SHP77 treated with DMSO at 0.1 percent for 48 hours (cell line): ENCODE measurements around the gene DNASE1L1.
A peak's percentile ranks its signal among the peaks of the same experiment; 100 is the strongest.

Source experiments
- DNase-seq: peaks from one replicate; lab custom pipeline; 2025; lab: John Stamatoyannopoulos, UW

Gene DNASE1L1

DNA sequence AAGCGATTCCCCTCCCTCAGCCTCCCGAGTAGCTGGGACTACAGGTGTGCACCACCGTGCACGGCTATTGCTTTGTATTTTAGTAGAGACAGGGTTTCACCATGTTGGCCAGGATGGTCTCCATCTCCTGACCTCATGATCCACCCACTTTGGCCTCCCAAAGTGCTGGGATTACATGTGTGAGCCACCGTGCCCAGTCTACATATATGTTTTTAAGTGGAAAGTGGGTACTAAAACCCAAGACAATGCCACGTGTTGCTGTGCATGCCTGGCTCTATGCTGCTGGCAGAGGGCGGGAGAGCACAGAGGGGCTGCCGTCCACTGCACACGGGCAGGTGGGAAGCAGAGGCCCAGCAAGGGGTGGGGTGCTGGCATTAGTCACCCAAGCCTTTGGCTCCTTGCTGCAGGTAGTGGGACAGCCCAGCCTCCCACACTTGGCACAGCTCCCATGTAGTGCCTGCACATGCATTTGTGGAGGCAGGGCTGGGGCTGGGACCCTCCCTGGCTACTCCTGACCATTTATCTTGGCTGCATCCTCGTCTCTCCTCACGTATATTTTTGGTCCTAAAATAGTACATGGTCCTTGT, 26.5 kb downstream of the DNASE1L1 start:
- DNase-seq, result no peak

DNA sequence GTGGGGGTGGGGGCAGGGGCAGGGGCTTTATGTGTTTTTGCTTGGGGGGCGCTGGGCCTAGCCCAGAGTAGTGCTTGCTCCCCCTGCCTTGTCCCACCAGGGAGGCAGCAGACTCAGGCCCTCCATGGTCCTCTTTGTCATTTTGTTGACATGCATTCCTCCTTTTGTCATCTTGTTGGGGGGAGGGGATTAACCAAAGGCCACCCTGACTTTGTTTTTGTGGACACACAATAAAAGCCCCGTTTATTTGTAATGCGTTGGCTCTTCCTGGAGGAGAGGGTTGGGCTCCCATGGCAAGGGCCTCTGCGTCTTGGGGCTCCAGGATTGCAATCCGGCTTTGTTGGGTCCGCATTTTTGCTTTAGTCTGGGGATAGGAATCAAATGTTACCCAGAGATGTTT, 27.8 kb downstream of the DNASE1L1 start:
- DNase-seq, result no peak

DNA sequence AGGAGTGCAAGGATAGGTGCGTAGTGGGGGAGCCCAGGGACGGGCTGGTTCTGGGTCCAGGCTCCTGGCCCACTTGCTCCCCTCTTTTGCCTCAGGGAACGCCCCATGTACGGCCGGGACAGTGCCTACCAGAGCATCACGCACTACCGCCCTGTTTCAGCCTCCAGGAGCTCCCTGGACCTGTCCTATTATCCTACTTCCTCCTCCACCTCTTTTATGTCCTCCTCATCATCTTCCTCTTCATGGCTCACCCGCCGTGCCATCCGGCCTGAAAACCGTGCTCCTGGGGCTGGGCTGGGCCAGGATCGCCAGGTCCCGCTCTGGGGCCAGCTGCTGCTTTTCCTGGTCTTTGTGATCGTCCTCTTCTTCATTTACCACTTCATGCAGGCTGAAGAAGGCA, 28.3 kb downstream of the DNASE1L1 start:
- no peak for DNase-seq

DNA sequence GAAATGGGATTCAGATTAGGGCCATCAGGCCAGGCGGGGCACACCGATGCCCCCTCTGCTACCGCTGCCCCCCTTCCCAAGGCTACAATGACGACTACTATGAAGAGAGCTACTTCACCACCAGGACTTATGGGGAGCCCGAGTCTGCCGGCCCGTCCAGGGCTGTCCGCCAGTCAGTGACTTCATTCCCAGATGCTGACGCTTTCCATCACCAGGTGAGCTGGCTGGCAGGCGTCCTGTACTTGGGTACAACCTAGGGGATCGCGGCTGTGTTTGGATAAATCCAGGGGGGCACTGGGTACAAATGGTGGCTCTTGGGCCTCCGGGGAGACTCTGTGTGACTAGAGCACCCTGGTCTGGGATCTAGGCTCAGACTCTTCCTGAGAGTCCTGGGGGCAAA, 28.9 kb downstream of the DNASE1L1 start:
- DNase-seq, result no peak

DNA sequence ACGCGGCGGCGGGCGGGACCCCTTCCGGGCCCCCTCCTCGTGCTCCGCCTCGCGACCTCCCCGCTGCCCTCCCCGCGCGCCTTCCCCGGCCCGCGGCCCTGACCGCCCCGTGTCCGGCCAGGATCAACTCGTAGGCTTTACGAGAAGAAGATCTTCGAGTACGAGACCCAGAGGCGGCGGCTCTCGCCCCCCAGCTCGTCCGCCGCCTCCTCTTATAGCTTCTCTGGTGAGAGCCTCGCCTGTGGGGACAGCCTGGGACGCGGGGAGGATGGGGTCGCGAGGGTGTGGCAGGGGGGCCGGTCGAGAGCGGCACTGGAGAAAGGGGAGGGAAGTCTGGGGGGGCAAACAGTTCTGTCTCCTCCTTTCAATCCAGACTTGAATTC, 29.5 kb downstream of the DNASE1L1 start:
- no peak for DNase-seq

DNA sequence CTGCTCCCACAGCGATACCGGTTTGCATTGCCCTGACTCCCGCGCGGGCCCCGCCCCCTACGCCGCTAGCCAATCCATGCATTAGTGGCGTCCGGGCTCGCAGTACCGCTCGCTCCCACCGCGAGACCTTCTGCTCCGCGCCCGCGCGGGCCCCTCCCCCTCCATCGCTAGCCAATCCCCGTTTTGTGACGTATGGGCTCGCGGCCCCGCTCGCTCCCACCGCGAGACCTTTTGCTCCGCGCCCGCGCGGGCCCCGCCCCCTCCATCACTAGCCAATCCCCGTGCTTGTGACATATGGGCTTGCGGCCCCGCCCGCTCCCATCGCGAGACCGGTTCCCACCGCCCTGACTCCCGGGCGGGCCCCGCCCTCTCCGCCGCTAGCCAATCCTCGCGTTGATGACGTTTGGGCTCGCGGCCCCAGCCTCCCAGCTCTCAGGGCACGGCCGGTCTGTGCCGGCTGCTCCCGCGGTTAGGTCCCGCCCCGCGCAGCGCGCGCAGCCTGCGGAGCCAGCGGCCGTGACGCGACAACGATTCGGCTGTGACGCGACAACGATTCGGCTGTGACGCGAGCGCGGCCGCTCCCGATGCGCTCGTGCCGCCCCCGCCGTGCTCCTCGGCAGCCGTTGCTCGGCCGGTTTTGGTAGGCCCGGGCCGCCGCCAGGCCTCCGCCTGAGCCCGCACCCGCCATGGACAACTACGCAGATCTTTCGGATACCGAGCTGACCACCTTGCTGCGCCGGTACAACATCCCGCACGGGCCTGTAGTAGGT, 30.1 kb downstream of the DNASE1L1 start, which contains the start of gene EMD:
Gene EMD, plus strand, starts transcription at position 497 of the 770 bp plus-strand sequence. Its CDS starts 190 bp downstream, at position 687.
- peak; percentile 94 for DNase-seq

- DNase-seq, result no peak
Observed at GRCh38 chrX:154378059-154378798, 30.8 kb downstream of the DNASE1L1 start.

DNA sequence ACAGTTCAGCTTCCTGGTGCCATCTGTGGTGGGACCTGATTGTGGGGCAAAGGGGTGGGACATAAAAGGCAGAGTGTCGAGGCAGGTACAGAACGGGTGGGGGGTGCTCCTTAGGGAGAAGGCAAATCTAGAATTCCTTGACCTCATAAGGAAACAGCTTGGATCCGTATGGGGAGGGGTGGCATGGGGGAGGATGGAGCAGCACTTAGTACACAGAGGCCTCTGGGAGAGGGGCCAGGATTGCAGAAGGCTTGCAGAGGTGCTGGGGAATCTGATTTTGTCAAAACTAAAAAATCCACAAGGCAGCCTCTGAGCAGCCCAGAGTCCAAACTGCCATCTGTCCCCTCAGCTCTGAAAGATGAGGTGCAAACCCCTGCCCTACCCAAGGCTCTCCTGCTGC, 32.3 kb downstream of the DNASE1L1 start:
- DNase-seq, result no peak

DNA sequence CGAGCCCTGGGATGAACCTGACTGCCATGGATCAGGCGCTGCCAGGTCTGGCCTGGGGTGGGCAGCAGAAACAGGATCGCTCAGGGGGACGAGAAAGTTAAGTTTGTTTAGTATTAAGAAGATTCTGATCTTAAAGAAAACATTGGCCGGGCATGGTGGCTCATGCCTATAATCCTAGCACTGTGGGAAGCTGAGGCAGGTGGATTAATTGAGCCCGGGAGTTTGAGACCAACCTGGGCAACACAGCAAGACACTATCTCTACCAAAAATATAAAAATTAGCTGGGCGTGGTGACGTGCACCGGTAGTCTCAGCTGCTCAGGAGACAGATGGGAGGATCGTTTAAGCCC, 33.9 kb downstream of the DNASE1L1 start:
- no peak for DNase-seq

GRCh38 chrX:154374313-154375155, 34.5 kb downstream of the DNASE1L1 start, which contains the start of gene FLNA:
Gene FLNA (minus strand): TSS chrX:154374634. CDS start chrX:154371245, 3,389 bp downstream.
- no peak for DNase-seq

DNA sequence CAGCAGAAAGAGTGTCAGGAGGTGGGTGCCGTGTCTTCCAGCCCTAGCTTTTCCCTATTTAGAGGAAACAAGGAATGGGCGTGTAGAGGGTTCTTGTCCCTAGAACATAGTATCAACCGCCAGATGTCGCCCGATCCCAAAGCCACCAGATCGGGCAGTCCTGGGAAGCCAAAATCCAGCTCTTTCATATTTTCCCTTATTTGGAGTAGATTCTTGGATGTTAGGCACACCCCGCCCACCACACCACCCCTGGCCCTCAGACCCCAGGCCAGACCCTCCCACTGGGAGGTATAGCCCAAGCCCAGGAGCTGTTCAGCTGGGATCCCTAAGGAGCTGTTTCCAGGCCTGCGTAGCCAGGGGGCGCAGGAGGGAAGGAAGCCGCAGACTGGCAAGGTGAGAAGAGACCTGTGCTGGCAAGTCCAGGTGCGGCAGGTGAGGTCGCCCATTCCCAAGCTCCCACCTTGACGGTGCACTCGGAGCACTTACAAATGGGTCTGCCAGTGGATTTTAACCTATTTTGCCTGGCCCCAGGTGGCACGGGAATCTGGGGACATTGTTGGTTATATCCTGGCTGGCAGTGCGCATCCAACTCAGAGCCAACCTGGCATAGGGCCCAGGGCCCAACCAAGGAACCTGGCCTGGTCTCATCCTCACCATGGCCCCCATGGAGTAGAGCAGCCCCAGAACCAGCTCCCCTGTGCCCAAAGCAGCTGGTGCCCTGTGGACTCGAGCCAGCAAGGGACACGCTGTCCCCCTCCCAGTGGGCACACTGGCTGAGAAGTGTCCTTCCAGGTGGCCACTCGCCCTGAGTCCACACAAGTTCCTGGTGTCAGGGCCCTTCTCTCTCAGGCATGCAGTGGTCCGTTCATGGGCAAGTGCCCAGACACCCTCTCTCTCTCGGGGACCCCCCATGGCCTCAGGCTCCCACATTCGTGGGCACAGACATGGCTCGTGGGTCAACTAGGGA, 35.4 kb downstream of the DNASE1L1 start:
- DNase-seq, result no peak

DNA sequence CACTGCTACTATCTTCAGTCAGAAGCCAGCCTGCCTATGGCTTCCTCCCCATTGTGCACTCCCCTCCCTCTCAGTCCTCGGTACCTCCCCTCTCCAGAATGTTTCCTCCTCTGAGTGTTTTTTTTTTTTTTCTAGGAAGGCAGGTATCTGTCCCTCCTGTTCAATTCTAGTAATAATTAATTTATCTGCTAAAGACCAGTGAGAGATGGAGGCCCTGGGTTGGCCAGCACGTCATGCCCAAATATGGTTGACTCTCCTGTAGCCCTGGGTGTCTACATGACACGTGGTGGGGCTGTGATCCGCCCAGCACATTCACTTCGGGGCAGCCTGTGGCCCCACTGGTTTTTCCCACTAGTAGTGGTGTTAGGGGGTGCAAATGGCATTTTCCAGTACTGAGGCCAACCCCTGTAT, 36.4 kb downstream of the DNASE1L1 start:
- no peak for DNase-seq

GRCh38 chrX:154371789-154372300, 37.2 kb downstream of the DNASE1L1 start:
- DNase-seq, result no peak

DNA sequence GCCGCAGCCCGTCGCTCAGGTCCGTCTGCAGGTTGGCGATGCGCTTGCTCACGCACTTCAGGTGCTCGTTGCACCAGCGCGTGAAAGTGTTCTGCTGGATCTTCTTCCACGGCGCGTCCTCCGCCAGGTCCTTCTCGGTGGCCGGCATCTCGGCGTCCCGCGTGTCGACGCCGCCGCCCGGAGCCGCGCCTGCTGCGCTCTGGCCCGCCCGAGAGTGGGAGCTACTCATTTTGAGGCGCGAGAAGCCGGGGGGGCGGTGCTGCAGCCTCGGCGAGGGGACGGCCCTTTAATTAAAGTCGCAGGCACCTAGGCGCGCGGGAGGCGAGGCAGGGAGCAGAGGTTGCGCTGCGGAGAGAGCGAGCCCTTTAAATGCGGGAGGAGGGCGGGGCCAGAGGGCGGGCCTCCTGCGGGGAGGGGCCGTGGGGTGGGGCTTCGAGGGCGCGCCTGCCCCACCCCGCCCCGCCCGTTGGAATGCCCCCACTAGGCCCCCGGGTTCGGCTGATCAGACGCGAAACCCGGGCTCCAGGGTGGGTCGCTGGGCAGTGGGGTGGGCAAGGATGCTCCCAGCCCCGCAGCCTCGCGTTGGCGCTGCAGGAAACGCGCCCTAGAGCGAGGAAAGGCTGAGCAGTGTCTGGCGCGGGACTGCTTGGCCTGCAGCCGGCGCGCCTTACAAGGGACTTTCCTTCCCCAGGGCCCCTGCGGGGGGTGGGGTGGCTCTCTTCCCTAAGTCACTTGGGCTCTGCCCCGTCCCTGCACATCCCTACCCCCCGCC, 37.9 kb downstream of the DNASE1L1 start:
- peak; percentile 16 for DNase-seq

DNA sequence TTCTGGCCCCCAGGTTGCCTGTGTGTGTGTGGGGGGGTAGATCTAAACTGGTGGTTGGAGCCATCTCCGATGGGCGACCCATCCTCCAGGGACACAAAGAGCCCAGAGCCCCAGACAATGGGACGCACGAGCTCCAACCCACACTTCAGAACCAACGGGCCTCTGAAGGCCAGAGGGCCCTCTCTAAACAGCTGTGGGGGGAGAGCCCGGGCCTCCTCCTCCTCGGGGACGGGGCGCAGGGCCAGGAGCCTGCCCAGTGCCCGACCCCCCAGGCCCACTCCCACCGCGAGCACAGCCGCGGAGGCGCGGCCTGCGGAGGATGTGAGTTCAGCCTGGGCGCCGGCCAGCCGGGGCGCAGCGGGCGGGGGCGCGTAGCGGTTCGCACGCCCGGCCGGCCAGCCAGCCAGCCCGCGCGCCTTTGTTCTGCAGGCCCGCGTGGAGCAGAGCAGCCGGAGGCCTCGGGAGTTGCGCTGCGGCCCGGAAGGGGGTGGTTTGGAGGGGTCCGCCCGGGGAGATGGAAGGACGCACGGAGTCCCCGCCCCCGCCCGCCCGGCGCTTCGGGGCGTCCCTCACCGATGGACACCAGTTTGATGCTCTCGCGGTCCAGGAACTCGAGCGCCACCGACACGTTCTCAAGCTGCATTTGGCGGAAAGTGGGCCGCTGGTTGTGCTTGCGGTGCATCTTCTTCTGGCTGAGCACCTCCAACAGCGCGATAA, 38.6 kb downstream of the DNASE1L1 start:
- DNase-seq, result no peak

GRCh38 chrX:154369449-154370299, 39.4 kb downstream of the DNASE1L1 start:
- DNase-seq, result no peak

DNA sequence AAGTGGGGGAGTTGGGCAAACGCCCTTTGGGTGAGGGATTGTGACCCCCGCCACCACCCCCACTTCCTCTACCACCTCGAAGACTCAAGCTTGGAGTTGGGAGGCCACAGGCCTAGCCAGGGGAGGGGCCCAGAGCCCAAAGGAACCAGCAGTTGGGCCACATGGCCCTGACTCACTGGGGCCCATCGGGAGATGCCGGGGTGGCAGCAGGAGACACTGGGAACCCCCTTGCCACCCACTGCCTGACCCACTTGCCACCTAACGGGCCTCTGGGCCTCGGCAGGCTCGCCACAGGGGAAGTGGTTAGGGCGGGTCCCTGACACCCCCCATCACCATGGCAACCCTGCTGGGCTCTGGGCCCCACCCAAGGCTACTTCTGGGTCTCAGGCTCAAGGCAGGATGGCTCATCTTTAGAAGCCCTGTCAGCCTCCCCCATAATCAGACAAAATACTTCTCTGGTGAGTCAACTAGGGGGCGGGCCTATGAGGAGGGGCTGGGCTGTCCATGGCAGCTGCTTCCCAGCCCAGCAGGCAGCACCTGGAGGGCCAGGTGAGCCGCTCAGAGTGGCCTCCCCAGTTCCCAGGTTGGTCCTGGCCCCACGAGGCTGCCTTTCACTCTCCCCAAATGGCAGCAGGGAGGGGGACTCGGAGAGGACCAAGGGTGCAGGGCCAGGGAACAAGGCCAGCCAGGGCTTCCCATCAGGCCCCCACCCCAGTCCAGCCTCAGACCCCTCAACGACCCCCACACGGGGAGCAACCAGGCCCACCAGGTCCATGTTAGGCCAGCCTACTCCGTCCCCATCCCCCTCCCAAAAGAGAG, 40.2 kb downstream of the DNASE1L1 start:
- no peak for DNase-seq
